Neural crest cell (in vitro differentiated cells): ENCODE measurements around the gene CSRP2. TPM values are rescaled to one million over a fixed set of nuclear protein-coding genes. Genes with fewer than 3 reads are reported as not detected.

Experiments
- DNase-seq: peaks from one replicate; pipeline ENCODE4 v3.0.0; 2021; ENCODE audit warnings: low read depth, mixed read lengths, low spot score
- H3K27ac Mint-ChIP-seq: one replicate; pipeline ENCODE4 v1.8.0; 2021; ENCODE audit warnings: mild to moderate bottlenecking, mixed read lengths; ENCODE audit not compliant: unreplicated experiment
- H3K27me3 Mint-ChIP-seq: 2 replicates; pipeline ENCODE4 v1.8.0; 2021; ENCODE audit warnings: low read depth, mild to moderate bottlenecking, mixed read lengths
- H3K36me3 Mint-ChIP-seq: 2 replicates; pipeline ENCODE4 v1.8.0; 2021; ENCODE audit warnings: low read depth, mild to moderate bottlenecking, mixed read lengths
- H3K4me1 Mint-ChIP-seq: 2 replicates; pipeline ENCODE4 v1.8.0; 2021; ENCODE audit warnings: mixed read lengths
- H3K4me3 Mint-ChIP-seq: one replicate; pipeline ENCODE4 v1.8.0; 2021; ENCODE audit warnings: mild to moderate bottlenecking, mixed read lengths
- H3K9me3 Mint-ChIP-seq: 2 replicates; pipeline ENCODE4 v1.8.0; 2021; ENCODE audit warnings: mixed read lengths
- total RNA-seq: library from RNA; stranded (reverse); gene quantifications from 2 replicates; pipeline ENCODE4 v1.2.1, GENCODE V29; 2021
- TF ChIP-seq, protein P1 (sequence below): fragments of 200-600 bp; sonication (generic); conservative IDR thresholded peaks from 2 replicates; pipeline ENCODE4 v1.5.0; 2021; ENCODE audit warnings: antibody characterized with exemption, mild to moderate bottlenecking

Gene CSRP2
- total RNA-seq, 1 donor from 2014 or later: 80.8 TPM

DNA sequence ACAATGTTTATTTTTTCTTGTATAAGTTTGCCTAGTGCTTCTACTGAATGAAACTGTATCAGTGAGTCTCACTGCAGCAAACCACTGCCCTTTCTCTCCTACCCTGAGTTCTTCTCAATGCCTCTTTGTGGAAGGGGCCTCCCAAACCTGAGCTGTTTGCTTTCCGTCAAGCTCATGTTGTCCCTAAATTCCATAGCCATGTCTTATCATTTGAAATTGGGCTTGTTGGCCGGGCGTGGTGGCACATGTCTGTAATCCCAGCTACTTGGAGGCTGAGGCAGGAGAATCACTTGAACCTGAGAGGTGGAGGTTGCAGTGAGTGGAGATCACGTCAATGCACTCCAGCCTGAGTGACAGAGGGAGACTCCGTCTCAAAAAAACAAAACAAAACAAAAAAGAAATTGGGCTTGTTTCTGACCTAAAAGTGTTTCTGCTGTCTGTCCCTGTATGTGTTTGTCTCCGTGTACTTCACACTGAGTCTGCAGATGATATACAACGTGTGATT lies 1.8 kb upstream of the CSRP2 start:
- peak overlapping the region; percentile 90 for H3K4me3 Mint-ChIP-seq
- DNase-seq: no peak
- no peaks in the 10 kb centered on the region for H3K36me3 Mint-ChIP-seq
- TF ChIP-seq, protein P1, sequence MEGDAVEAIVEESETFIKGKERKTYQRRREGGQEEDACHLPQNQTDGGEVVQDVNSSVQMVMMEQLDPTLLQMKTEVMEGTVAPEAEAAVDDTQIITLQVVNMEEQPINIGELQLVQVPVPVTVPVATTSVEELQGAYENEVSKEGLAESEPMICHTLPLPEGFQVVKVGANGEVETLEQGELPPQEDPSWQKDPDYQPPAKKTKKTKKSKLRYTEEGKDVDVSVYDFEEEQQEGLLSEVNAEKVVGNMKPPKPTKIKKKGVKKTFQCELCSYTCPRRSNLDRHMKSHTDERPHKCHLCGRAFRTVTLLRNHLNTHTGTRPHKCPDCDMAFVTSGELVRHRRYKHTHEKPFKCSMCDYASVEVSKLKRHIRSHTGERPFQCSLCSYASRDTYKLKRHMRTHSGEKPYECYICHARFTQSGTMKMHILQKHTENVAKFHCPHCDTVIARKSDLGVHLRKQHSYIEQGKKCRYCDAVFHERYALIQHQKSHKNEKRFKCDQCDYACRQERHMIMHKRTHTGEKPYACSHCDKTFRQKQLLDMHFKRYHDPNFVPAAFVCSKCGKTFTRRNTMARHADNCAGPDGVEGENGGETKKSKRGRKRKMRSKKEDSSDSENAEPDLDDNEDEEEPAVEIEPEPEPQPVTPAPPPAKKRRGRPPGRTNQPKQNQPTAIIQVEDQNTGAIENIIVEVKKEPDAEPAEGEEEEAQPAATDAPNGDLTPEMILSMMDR: no peak
- no peak overlapping the region for H3K27ac Mint-ChIP-seq
- H3K27me3 Mint-ChIP-seq: peaks cover 35% of the 10 kb centered on the region
- H3K9me3 Mint-ChIP-seq: no peaks in the 10 kb centered on the region
- H3K4me1 Mint-ChIP-seq: peaks cover 24% of the 10 kb centered on the region

DNA sequence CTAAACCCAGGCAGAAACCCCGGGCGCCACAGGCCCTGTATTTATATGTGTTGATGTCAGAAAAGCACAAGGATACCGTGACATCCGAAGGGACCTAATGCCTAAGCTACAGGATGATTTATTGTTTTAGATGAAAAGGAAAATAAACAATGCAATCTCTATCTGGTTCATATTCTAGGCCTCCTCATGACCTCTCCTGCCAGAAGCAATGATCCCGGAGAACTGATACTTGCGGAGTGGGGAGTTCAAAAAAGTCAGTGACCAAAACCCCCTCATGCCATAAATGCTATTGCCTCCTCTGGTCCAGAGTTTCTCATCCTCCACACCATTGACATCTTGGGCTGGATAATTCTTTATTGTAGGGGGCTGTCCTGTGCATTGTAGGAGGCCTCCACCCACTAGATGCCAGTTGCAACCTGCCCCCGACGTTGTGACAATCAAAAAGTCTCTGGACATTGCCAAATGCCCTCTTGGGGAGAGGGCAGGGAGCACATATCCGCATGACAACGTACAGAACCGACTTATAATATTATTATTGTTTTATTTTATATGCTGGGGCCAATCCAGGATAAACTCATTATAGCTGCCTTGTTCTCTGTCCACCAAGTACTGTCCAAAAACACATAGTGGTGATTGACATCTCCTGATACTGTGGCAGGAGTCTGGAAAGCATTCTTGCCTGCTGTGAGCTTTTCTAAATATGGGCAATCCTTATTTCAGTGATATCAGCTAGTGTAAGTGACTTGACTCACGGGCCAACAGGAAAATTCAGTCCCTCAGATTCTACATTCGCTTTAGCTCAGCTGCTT lies 1.1 kb upstream of the CSRP2 start:
- Mint-ChIP-seq H3K4me3 (peak overlapping the region; percentile 90), H3K4me1 (peaks cover 24% of the 10 kb centered on the region), H3K27ac (peak overlapping the region; percentile 94), H3K27me3 (peaks cover 35% of the 10 kb centered on the region), H3K36me3 (no peaks in the 10 kb centered on the region), H3K9me3 (no peaks in the 10 kb centered on the region)
- DNase-seq: no peak
- TF ChIP-seq, protein P1: no peak

DNA sequence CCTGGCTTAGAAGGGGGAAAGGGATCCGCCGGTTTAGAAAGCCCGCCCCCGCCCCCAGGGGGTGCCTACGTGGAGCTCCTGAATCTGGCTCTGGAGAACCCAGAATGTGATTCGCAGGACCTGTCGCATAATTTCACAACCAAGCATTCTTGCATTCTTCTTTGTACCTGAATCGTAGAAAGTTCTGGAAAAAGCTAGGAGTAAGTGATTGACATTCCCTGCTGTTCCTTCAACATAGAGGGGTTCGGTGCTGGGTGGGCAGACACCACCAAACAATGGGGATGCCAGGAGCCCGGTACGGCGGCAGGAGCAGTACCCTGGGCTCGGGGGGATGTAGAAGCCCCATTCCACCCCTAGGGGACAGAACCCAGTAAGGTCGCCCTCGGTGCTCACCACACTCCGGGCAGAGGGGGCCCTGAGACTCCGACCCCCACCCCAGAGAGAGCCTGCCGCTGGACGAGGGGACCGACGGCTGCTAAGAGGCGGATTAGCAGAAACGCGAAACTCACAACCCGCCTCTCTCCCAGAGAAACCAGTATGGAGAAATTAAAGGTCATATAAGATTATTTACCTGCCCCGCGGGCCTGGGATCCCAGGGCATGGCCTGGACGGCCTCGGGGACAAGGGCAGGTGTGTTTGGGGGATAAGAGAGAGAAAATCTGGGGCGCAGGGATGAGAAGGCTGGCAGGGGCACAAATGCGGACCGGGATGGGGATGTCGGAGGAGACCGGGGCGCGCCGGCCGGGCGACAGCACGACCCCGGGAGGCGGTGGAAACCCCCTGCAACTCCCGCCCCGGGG lies 520 bp downstream of the CSRP2 start:
- H3K27me3 Mint-ChIP-seq: peaks cover 29% of the 10 kb centered on the region
- peaks cover 24% of the 10 kb centered on the region for H3K4me1 Mint-ChIP-seq
- H3K36me3 Mint-ChIP-seq: no peaks in the 10 kb centered on the region
- DNase-seq: peak; percentile 34
- H3K9me3 Mint-ChIP-seq: no peaks in the 10 kb centered on the region
- peak overlapping the region; percentile 85 for H3K27ac Mint-ChIP-seq
- H3K4me3 Mint-ChIP-seq: peak overlapping the region; percentile 98
- TF ChIP-seq, protein P1: peak; percentile 55

DNA sequence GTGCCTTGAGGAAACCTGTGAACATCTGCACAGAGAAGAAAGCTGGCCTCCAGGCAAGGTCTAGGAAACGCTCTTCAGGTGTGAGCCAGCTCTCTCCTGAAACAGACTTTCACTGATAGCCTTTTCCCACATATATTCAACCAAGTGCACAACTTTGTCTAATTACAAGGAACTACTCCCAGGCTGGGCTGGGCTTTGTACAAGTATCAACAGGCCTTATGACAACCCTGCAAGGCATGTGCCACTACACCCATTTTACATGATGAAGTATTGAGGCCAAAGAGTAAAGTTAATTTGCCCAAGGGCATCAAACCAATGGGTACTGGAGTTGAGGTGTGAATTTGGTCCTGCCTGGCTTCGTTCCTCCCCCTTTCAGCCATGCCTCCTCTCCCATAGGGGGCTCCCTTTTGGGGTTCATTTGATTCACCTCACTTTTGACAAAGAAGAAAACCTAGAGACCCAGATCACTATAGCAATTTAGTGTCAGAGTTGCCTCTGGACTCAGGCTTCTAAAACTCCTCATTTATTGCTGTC lies 2.1 kb downstream of the CSRP2 start:
- Mint-ChIP-seq H3K4me1 (peaks cover 28% of the 10 kb centered on the region), H3K9me3 (no peaks in the 10 kb centered on the region), H3K36me3 (no peaks in the 10 kb centered on the region), H3K4me3 (peak overlapping the region; percentile 98), H3K27me3 (peaks cover 23% of the 10 kb centered on the region), H3K27ac (no peak overlapping the region)
- DNase-seq: no peak
- TF ChIP-seq, protein P1: no peak

DNA sequence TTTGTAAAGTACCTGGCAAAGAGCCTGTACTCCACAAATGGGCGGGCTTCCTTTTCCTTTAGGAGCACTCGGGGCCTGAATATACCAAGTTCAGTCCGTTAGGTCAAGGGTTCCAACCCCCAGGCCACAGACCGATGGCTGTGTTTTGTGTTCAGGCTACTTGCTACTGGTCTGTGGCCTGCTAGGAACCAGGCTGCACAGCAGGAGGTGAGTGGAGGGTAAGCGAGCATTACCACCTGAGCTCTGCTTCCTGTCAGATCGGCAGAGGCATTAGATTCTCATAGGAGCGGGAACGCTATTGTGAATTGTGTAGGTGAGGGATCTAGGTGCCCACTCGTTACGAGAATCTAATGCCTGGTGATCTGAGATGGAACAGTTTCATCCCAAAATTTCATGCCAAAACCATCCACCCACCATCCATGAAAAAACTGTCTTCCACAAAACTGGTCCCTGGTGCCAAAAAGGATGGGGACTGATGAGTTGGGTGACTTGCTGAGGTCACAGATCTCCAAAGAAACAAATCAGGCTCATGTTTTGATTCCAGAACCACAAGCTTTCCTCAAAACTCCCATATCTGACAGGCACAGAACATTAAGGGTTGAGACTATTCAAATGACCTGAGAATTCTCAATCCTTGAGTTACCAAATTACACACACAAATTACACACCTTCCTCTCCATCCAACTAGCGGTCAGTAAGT lies 4.2 kb downstream of the CSRP2 start:
- no peaks in the 10 kb centered on the region for H3K36me3 Mint-ChIP-seq
- H3K27ac Mint-ChIP-seq: no peak overlapping the region
- H3K4me3 Mint-ChIP-seq: peak overlapping the region; percentile 66
- no peaks in the 10 kb centered on the region for H3K9me3 Mint-ChIP-seq
- TF ChIP-seq, protein P1: no peak
- peaks cover 21% of the 10 kb centered on the region for H3K27me3 Mint-ChIP-seq
- peaks cover 24% of the 10 kb centered on the region for H3K4me1 Mint-ChIP-seq
- DNase-seq: no peak
